GM13977 (cell line): Measurements from ENCODE around the gene TMEM132D.
A peak's percentile ranks its signal among the peaks of the same experiment; 100 is the strongest.
"Not testable (repeated sequence)": the region's sequence is repeated elsewhere in the genome, so short reads cannot be mapped to it uniquely, and the experiment has no call there.

Experiments
- DNase-seq: peaks from one replicate; pipeline ENCODE4 v3.0.0; 2012; ENCODE audit warnings: low spot score
- CTCF ChIP-seq: IDR thresholded peaks from 2 replicates; pipeline ENCODE4 v1.5.1; 2012; ENCODE audit warnings: mild to moderate bottlenecking, control low read depth; ENCODE audit not compliant: insufficient read depth; ENCODE audit errors: extremely low read depth, missing control alignments
- in situ Hi-C: fragments of 300-500 bp; cut with MboI; formaldehyde crosslinking; loops from one replicate; pipeline ENCODE4 v1.12.0; 2022; ENCODE audit warnings: low sequenced_read_pairs, low pct_unique_long_range_greater_than_20kb, mixed read lengths, inconsistent platforms; ENCODE audit not compliant: unreplicated experiment

The TMEM132D gene

GRCh38 chr12:129049917-129050316 lies 853.9 kb downstream of the TMEM132D start:
- no peak for DNase-seq
- in situ Hi-C loops, result no loop called here
- TF ChIP-seq CTCF, result no peak

DNA sequence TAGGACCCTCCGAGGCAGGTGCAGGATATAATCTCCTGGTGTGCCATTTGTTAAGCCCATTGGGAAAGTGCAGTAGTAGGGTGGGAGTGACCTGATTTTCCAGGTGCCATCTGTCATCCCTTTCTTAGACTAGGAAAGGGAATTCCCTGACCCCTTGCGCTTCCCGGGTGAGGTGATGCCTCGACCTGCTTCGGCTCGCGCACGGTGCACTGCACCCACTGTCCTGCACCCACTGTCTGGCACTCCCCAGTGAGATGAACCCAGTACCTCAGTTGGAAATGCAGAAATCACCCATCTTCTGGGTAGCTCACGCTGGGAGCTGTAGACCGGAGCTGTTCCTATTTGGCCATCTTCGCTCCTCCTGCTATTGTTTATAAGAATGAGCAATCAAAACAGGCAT lies 860.5 kb downstream of the TMEM132D start:
- in situ Hi-C loops, DNase-seq: not testable (repeated sequence)

DNA sequence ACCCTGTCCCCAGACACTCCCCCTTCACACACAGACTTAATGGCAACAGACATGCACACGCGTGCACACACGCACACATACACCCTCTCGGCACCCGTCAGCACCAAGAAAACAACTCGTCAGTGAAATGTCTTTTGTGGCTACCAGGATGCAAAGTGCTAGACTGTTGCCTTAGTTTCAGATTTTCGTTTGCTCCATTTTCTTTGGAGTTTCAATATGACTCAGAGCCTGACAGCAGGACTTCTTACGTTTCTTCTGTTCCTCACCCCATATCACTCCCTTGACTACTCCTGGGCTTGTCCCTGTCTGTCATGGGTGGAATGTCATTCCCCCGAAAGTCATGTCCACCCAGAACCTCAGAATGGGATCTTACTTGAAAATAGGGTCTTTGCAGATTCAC lies 867.7 kb downstream of the TMEM132D start:
- DNase-seq, result peak; percentile 31
- in situ Hi-C loops, result no loop called here
- TF ChIP-seq CTCF, result no peak

DNA sequence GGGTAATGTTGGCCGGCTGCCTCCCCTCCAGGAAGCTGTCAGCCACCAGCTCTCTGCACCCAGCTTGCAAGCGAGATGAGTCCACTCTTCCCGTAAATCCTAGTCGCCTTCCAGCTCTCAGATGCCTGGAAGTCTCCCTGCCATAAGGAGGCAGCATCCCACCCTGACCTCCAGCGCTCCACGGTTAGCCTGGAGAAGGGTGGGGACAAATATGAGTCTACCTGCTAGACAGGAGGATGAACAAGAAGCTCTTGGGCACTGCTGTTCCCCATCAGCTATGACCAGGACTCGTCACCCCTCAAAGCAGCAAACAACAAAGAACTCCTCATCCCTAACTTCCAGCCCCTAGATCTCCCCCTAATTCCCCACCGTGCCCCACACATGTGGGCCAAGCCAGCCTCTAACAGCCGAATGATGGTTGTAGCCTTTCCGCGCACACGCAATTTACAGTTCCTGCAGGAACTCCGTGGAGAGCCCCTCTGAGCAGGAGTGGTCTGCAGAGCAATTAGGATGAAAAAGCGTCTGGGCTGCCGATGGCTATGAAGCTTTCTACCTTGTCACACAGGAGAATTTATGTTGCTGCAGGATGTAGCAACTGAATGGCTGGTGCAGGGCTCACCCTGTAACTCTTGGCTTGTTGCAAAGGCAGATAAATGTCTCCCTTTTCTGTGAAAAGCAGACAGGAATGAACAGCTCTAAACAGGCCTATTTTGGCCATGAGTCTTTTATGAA lies 869.1 kb downstream of the TMEM132D start:
- TF ChIP-seq CTCF, result no peak
- DNase-seq, result no peak
- in situ Hi-C loops, result no loop called here

- in situ Hi-C loops, result no loop called here
- DNase-seq, result no peak
- TF ChIP-seq CTCF, result no peak
Measured at GRCh38 chr12:129028844-129029243, 875.0 kb downstream of the TMEM132D start.

GRCh38 chr12:129025055-129025454 lies 878.8 kb downstream of the TMEM132D start:
- no peak for DNase-seq
- TF ChIP-seq CTCF, result no peak
- in situ Hi-C loops, result no loop called here
